Measurements from ENCODE around the gene IL19.

- TF ChIP-seq CTCF (IDR thresholded peaks at IDR 0.05; ENCODE audit: low read depth, low read length): no peak
- no peak for TF ChIP-seq EZH2phosphoT487 (IDR thresholded peaks at IDR 0.05; ENCODE audit: low read depth)
Observed at GRCh38 chr1:206883160-206883559, 112.6 kb downstream of the IL19 start.
